ENCODE measurements around the gene ANXA10.
"Not testable (repeated sequence)": the region's sequence is repeated elsewhere in the genome, so short reads cannot be mapped to it uniquely, and the experiment has no call there.

The ANXA10 gene
- total RNA-seq = 0 reads per million in 2 donors

GRCh38 chr4:168092176-168092712 lies at the start of gene ANXA10:
ANXA10 (plus strand) TSS chr4:168092537; CDS start chr4:168092701, 164 bp downstream.
- no peak for DNase-seq

- no peak for DNase-seq
Observed at GRCh38 chr4:168045354-168045753, 47.0 kb upstream of the ANXA10 start.

DNA sequence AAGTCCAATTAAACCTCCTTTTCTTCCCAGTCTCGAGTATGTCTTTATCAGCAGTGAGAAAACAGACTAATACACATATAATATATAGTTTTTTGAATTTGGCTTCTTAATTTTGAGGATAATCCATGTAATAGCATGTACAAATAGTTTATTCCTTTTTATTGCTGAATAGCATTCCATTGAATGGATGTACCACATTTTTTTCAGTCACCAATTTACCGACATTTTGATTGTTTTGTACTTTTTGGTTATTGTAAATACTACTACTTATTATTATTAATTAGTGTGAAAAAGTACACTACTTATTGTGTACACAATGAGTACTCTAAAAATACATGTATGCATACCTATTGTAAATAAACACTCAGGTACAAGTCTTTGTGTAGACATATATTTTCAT lies 42.3 kb upstream of the ANXA10 start:
- DNase-seq = no peak

DNA sequence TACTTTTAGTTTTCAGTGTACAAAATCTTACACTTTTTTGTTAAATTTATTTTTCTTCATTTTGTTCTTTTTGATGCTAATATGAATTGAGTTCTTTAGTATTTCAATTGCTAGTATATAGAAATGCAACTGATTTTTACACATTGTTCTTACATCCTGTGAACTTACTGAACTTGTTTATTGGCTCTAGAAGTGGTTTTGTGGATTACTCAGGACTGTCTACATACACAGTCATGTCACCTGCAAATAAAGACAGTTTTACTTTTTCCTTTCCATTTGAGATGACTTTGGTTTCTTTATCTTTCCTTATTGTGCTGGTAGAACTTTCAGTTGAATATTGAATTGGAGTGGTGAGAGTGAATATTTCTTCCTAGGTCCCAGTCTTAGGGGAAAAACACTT lies 40.8 kb upstream of the ANXA10 start:
- DNase-seq = no peak

DNA sequence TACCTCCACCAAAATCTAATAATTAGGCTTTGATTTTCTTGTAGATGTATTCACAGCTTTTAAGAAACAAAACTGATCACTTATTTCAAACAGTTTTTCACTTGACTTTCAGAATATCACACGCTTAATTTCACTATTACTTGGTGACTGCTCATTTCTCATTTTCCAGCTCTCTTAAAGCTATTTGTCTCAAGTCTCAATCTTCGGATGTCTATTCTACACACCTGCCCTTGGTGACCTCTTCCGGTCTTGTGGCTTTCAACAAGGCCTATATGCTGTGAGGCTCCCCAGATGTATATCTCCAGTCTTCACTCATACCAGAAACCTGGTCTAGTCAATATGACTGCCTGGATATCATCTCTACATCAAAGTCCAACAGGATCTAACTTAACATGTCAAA lies 34.9 kb upstream of the ANXA10 start:
- DNase-seq = peak in 1 of 5 experiments; percentile 38

DNA sequence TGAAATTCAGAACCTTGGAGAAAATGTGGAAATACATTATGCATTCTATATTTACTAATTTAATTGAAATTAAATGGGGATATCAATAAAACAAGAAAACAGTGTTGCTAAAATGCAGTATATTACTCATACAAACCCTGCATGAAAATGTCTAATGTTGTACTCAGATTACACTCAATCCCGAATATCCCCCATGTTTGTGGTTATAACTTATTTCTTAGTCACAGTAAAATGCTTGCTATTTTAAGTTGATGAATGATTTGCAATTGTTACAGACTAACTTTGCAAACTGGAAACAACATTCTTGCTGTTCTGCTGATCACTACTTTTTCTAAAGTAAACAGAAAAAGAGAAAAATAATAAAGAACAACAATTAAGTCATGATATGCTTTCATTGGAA lies 33.1 kb upstream of the ANXA10 start:
- DNase-seq = no peak

DNA sequence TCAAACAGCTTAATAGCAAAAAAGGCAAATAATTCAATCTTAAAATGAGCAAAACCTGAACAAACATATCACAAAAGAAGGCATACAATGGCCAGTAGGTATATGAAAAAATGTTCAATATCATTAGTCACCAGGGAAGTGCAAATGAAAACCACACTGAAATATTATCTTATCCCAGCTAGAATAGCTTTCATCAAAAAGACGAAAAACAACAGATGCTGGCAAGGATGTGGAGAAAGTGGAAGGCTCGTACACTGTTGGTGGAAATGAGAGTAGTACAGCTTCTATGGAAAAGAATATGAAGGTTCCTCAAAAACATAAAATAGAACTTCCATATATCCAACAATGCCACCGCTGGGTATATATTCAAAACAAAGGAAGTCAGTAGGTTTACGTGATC lies 29.3 kb upstream of the ANXA10 start:
- no peak for DNase-seq

GRCh38 chr4:168070903-168071302 lies 21.4 kb upstream of the ANXA10 start:
- no peak for DNase-seq

DNA sequence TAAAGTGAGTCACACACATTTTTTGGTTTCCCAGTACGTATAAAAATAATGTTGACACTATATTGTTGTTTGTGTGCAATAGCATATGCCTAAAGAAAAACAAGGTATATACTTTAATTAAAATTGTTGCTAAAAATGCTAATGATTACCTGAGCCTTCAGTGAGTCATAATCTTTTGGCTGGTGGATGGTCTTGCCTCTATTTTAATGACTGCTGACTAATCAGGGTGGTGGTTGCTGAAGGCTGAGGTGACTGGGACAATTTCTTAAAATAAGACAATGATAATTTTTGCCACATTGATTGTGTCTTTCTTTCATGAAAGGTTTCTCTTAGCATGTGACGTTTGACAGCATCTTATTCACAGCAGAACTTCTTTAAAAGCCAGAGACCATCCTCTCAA lies 21.0 kb upstream of the ANXA10 start:
- DNase-seq = no peak

DNA sequence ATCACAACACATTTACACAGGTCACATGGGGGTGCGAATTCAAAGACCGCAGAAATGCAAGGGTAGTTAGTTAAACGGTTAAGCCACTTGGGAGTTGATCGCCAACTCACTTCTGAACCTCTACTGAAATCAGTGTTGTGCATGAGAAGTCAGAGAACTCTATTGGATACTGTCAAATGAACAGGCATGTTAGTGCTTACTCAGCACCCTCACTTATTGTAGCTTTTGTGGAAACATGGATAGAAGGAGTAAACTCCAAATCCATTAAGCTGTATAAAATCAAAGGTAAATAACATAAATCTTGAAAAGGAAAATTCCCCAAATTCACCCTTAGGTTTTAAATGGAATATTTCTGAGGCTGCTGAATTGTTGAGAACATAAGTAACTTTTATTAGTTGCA lies 17.5 kb upstream of the ANXA10 start:
- DNase-seq = no peak

GRCh38 chr4:168076989-168077725 lies 15.2 kb upstream of the ANXA10 start:
- peak in 2 of 5 experiments; percentile 2 to 23 for DNase-seq

DNA sequence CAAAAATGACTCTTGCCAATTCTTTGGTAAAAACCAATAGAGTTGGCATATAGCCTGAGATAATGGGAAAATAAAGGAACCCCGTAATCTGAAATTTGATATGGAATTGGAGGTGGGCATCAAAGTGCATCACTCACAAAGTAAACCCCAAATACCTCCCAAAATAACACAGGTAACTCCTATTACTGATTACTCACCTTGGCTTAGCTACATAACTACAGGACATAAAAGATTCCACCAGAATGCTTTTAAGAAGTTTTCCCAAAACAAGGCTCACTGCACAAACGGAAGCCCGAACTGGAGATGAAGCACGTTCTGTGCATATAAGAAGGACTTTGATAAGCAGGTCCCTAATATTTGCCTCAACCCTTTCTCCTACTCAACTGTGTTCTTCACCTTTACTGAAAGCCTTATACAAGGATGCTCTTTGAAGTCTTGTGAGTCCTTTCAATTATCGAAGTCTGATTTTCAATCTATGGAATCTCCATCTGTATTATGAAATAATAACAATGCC lies 14.6 kb upstream of the ANXA10 start:
- DNase-seq = no peak

DNA sequence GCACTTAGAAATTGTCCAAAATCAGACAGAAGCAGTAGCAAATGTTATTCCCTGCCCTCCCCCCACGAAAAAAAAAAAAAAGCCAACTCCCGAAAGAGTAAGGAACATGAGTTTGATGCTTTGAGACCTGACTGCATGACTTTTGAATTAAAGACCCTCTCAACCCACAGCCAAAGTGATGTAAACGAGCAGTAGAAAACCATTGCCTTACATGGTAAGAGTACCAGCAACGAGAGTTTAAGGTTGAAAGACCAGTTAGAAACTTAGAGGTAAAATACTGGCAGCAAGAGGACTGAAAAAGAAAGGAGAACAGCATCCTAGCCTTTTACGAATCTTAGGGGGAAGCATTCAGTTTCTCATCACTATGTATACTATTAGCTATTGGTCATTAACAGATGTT lies 10.0 kb upstream of the ANXA10 start:
- DNase-seq = no peak

- no peak for DNase-seq
Observed at GRCh38 chr4:168095776-168096406, 3.6 kb downstream of the ANXA10 start.

DNA sequence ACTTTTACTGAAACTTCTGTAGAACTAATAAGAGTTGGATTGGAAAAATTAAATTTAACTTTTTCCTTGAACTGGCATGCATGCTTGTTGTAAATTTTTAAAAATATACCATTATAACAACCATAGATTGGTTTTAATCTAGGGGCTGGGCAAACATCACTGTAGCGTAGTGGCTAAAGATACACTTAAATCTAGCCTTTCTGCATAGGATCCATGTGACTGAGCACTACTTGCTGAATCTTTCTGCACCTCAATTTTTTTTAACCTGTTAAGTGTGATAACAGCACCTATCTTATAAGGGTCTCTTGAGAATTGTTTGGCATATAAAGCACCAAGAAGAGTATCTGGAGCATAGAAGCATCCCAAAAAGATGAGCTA lies 4.1 kb downstream of the ANXA10 start:
- DNase-seq = no peak

- no peak for DNase-seq
Observed at GRCh38 chr4:168097161-168097560, 4.8 kb downstream of the ANXA10 start.

DNA sequence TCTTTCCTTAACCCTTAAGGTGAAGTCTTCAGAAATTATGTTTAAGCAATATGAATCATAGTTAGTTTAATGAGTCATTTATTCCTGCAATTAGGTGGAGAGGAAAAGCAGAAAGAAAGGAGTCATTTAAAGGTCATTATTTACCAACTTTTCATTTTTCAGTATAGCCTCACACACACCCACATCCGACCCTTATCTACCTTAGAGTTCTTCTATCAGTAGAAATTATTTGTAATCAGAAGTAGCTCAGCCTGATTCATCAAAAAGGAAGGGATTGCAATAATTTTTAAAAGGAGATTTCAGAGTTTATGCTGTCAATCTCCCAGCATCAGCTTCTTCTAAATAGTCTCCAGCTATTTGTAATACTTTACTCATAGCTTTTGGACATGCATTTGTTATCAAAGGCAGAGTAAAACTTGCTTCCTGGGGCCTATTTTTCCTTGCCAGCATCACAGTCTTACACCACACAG lies 5.9 kb downstream of the ANXA10 start:
- DNase-seq = no peak

DNA sequence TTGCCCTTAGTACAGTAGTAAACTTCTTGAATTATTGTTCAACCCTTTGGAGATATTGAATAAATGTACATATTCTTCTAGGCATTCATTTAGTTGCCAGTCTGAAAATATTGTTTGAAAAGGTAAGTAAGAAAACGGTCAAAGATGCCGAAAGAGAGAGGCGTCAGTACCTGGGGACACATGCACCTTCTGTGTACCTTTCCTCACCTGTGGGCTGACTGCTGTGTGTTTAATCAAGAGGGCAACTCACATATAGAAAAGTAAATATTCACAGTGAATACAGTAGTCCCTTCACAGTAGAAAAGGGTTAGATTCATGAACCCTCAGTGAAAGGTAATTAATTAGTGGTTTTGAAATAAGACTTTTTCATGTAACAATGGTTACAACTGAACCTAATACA lies 6.9 kb downstream of the ANXA10 start:
- no peak for DNase-seq

GRCh38 chr4:168101026-168101425 lies 8.7 kb downstream of the ANXA10 start:
- no peak for DNase-seq

- no peak for DNase-seq
Observed at GRCh38 chr4:168102403-168102802, 10.1 kb downstream of the ANXA10 start.

- no peak for DNase-seq
Observed at GRCh38 chr4:168109527-168109926, 17.2 kb downstream of the ANXA10 start.

- DNase-seq = not testable (repeated sequence)
Observed at GRCh38 chr4:168113059-168113458, 20.7 kb downstream of the ANXA10 start.

- DNase-seq = no peak
Observed at GRCh38 chr4:168118116-168118655, 25.8 kb downstream of the ANXA10 start.

DNA sequence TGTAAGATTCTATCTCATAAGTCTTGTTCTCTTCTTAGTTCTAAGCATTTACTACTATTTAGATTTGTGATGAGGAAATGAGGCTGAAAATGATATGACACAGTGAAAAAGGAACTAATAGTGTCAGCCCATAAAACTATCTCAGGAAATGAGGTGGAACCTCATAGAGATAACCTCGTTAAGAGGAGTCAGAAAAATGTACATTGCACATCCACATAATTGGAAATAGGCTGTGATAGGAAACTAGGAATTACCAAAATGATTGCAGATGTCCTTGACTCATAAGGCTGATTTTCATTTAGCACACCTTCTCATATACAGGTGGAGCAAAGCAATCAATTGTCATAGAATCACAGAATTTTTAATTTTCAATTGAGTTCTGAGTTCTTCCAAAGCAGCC lies 26.8 kb downstream of the ANXA10 start:
- DNase-seq = no peak
